OCI-LY1 (cell line): ENCODE results near the gene RAB40B.

Source experiments
- H2AFZ ChIP-seq: fragments of 200-600 bp; sonication (generic), shearing (Covaris generic); 2 replicates; pipeline ENCODE4 v1.6.0; 2014; ENCODE audit warnings: antibody characterized with exemption, mild to moderate bottlenecking, low read length
- H3F3A ChIP-seq: fragments of 200-600 bp; sonication (generic), shearing (Covaris generic); 2 replicates; pipeline ENCODE4 v1.6.0; 2014; ENCODE audit warnings: mild to moderate bottlenecking, antibody characterized with exemption, low read length, moderate library complexity; ENCODE audit not compliant: insufficient read depth
- H3K27ac ChIP-seq: fragments of 200-600 bp; sonication (generic); 2 replicates; pipeline ENCODE4 v1.5.1; 2014; ENCODE audit warnings: low read length, mixed run types, mild to moderate bottlenecking, low read depth; ENCODE audit not compliant: poor library complexity, severe bottlenecking
- H3K27me3 ChIP-seq: fragments of 200-600 bp; sonication (generic); 2 replicates; pipeline ENCODE4 v1.6.0; 2014; ENCODE audit warnings: antibody characterized with exemption, mild to moderate bottlenecking, low read length, moderate library complexity; ENCODE audit not compliant: insufficient read depth
- H3K36me3 ChIP-seq: fragments of 200-600 bp; sonication (generic); 2 replicates; pipeline ENCODE4 v1.6.1; 2014; ENCODE audit warnings: mild to moderate bottlenecking, antibody characterized with exemption, low read length, moderate library complexity, mixed read lengths; ENCODE audit not compliant: insufficient read depth
- H3K4me1 ChIP-seq: fragments of 200-600 bp; sonication (generic); 2 replicates; pipeline ENCODE4 v1.5.1; 2014; ENCODE audit warnings: mild to moderate bottlenecking, low read length, moderate library complexity; ENCODE audit not compliant: insufficient read depth, severe bottlenecking
- H3K4me2 ChIP-seq: fragments of 200-600 bp; sonication (generic), shearing (Covaris generic); 2 replicates; pipeline ENCODE4 v1.6.1; 2014; ENCODE audit warnings: low read length
- H3K4me3 ChIP-seq: fragments of 200-600 bp; sonication (generic); 2 replicates; pipeline ENCODE4 v1.5.1; 2014; ENCODE audit warnings: low read length, low read depth, mild to moderate bottlenecking, mixed read lengths; ENCODE audit not compliant: poor library complexity, severe bottlenecking
- H3K79me2 ChIP-seq: fragments of 200-600 bp; shearing (Covaris generic); 2 replicates; pipeline ENCODE4 v1.6.1; 2016; ENCODE audit warnings: mixed run types, low read length, mixed read lengths; ENCODE audit not compliant: insufficient read depth
- H3K9ac ChIP-seq: fragments of 200-600 bp; sonication (generic), shearing (Covaris generic); 2 replicates; pipeline ENCODE4 v1.6.1; 2014; ENCODE audit warnings: mild to moderate bottlenecking, low read length, mixed read lengths
- H3K9me2 ChIP-seq: fragments of 200-600 bp; sonication (generic), shearing (Covaris generic); 2 replicates; pipeline ENCODE4 v1.6.1; 2014; ENCODE audit warnings: low read depth, mild to moderate bottlenecking, low read length, mixed read lengths
- H3K9me3 ChIP-seq: fragments of 200-600 bp; shearing (Covaris generic); 2 replicates; pipeline ENCODE4 v1.6.1; 2014; ENCODE audit warnings: low read length, mixed read lengths
- H4K20me1 ChIP-seq: fragments of 200-600 bp; sonication (generic), shearing (Covaris generic); 2 replicates; pipeline ENCODE4 v1.6.0; 2016; ENCODE audit warnings: mild to moderate bottlenecking, low read length; ENCODE audit not compliant: insufficient read depth
- EZH2 ChIP-seq: fragments of 200-600 bp; sonication (generic), shearing (Covaris generic); IDR thresholded peaks from 2 replicates; pipeline ENCODE4 v1.8.0; 2017; ENCODE audit warnings: borderline replicate concordance, mixed run types, mild to moderate bottlenecking, antibody characterized with exemption, low read length, moderate library complexity, mixed read lengths
- TF ChIP-seq, protein P1 (sequence below): fragments of 200-600 bp; sonication (generic), shearing (Covaris generic); IDR thresholded peaks from 2 replicates; pipeline ENCODE4 v1.5.1; 2017; ENCODE audit warnings: mild to moderate bottlenecking, antibody characterized with exemption, low read length, moderate library complexity, mixed read lengths

The RAB40B gene

DNA sequence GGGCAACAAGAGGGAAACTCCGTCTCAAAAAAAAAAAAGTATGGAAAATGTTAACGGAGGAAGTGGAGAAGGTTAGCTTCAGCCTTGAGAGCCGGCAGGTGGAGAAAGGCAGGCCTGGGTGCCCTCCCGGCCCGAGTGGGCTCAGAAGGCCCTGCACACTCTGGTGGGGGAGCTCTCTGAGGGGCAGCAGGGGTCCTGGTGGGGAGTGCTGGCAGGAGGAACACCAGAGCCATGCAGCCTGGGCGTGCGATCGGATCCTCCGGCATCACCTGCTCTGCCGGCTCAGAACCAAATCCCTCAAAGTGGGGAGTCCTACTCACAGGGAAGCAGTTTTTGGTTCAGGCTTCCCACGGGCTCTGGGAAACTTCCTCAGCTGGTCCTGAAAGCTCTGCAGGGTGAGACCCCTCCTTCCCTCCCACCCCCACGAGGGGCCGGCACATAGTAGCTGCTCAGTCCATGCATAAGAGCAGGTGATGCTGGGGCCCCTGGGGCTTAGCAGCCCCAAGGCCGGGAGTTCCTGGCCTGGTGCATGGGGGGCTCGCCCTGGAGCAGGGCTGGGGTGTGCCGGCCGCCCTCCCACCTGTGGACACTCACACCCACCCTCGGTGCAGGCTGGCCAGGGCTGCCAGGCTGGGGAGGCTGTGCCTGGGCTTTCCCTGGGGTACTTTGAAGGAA lies 38.1 kb upstream of the RAB40B start:
- Histone ChIP-seq H3F3A (no peaks in the 10 kb centered on the region), H3K9me3 (peaks cover 15% of the 10 kb centered on the region), H4K20me1 (no peaks in the 10 kb centered on the region), H3K36me3 (peaks cover 44% of the 10 kb centered on the region), H3K79me2 (no peaks in the 10 kb centered on the region), H3K9me2 (no peaks in the 10 kb centered on the region), H3K4me3 (no peak overlapping the region), H3K4me2 (no peak overlapping the region), H3K27ac (no peak overlapping the region), H3K9ac (no peak overlapping the region), H3K4me1 (no peaks in the 10 kb centered on the region), H2AFZ (no peak overlapping the region), H3K27me3 (no peaks in the 10 kb centered on the region)
- no peak for TF ChIP-seq EZH2
- TF ChIP-seq, protein P1, sequence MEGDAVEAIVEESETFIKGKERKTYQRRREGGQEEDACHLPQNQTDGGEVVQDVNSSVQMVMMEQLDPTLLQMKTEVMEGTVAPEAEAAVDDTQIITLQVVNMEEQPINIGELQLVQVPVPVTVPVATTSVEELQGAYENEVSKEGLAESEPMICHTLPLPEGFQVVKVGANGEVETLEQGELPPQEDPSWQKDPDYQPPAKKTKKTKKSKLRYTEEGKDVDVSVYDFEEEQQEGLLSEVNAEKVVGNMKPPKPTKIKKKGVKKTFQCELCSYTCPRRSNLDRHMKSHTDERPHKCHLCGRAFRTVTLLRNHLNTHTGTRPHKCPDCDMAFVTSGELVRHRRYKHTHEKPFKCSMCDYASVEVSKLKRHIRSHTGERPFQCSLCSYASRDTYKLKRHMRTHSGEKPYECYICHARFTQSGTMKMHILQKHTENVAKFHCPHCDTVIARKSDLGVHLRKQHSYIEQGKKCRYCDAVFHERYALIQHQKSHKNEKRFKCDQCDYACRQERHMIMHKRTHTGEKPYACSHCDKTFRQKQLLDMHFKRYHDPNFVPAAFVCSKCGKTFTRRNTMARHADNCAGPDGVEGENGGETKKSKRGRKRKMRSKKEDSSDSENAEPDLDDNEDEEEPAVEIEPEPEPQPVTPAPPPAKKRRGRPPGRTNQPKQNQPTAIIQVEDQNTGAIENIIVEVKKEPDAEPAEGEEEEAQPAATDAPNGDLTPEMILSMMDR: no peak

DNA sequence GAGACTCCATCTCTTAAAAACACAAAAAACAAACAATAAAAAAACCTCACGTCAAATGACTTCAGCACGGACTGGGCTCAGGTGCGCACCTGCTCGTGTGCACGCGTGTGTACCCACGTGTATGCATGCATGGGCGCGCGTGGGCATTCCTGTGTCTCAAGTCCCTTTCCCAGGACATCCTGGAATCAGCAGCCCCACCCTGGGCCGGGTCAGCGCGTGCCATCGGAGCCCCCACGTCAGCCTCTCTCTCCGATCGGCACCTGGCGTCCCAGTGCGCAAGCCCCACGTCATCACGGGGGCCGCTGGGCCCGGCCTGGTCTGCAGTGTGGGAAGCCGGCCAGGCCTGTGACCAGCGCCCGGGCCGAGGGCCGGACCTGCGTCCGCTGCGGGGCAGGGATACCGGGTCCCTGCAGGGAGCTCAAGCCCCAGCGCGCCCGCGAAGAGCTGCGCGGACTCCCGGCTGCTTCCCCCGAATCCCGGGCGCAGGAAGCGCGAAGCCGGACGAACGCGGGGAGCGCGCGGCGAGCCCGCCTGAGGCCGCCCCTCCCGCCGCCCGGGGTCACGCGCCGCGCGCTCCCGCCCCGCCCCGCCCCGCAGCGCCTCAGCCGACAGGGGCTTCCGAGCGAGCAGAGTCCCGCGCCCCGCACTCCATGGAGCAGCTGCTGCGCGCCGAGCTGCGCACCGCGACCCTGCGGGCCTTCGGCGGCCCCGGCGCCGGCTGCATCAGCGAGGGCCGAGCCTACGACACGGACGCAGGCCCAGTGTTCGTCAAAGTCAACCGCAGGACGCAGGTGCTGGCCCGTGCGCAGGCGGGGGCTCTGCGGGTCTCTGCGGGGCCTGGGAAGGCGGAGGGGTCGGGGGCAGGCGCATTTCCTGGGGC lies 36.7 kb upstream of the RAB40B start, which contains the start of gene FN3K:
FN3K (plus strand) TSS at position 629 of the 880 bp plus-strand sequence; CDS start at position 651, 22 bp downstream.
- no peak within 1 kb of the TSS for H3K4me2 ChIP-seq
- H3K27ac ChIP-seq: no peak within 1 kb of the TSS
- no peak within 1 kb of the TSS for H3K4me3 ChIP-seq
- no peaks in the 10 kb centered on the region for H4K20me1 ChIP-seq
- peaks cover 7% of the 10 kb centered on the region for H3K9me3 ChIP-seq
- no peaks in the 10 kb centered on the region for H3K9me2 ChIP-seq
- no peaks in the 10 kb centered on the region for H3K27me3 ChIP-seq
- peaks cover 36% of the 10 kb centered on the region for H3K36me3 ChIP-seq
- H2AFZ ChIP-seq: no peak within 1 kb of the TSS
- H3K9ac ChIP-seq: no peak within 1 kb of the TSS
- no peaks in the 10 kb centered on the region for H3K4me1 ChIP-seq
- no peaks in the 10 kb centered on the region for H3F3A ChIP-seq
- no peak for TF ChIP-seq EZH2
- TF ChIP-seq, protein P1: no peak
- no peaks in the 10 kb centered on the region for H3K79me2 ChIP-seq

DNA sequence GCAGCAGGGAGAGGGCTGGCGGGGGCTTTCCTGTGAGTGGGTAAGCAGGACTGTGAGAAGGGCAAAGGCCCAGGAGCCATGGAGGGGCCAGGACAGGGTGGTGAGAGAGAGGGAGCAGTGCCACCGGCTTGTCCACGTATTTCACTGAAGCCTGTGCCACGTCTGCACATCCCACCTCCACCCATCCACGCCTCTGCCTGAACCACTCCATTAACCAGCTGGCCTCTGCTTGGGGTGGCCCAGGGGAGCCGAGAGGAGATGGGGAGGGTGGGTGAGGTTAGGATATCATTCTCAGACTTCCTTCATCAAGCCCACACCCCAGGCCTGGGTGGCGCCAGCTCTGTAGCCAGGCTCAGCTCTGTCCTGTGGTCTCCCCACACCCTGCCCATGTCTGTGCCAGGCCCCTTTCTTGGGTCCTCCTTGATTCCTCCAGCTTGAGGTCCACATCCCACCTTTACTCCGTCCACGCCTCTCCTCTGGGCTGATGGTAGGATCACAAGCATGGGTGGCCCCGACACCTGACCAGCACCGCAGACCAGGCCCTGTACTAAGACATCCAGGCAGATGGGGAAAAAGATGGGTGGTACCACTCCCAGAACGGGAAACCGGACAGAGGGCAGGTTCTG lies 33.7 kb upstream of the RAB40B start:
- H3K4me3 ChIP-seq: no peak overlapping the region
- H3K9me3 ChIP-seq: peaks cover 7% of the 10 kb centered on the region
- no peak overlapping the region for H2AFZ ChIP-seq
- H3K36me3 ChIP-seq: peaks cover 54% of the 10 kb centered on the region
- H3K27me3 ChIP-seq: no peaks in the 10 kb centered on the region
- H3K9me2 ChIP-seq: no peaks in the 10 kb centered on the region
- H4K20me1 ChIP-seq: no peaks in the 10 kb centered on the region
- no peaks in the 10 kb centered on the region for H3K79me2 ChIP-seq
- H3F3A ChIP-seq: no peaks in the 10 kb centered on the region
- no peak overlapping the region for H3K4me2 ChIP-seq
- TF ChIP-seq, protein P1: no peak
- no peak for TF ChIP-seq EZH2
- no peak overlapping the region for H3K9ac ChIP-seq
- no peak overlapping the region for H3K27ac ChIP-seq
- H3K4me1 ChIP-seq: no peaks in the 10 kb centered on the region
